GM18517 (cell line): ENCODE results near the gene ADGRD1.

Experiments used
- ATAC-seq: cut with Tn5 transposase; IDR thresholded peaks from one replicate; pipeline ENCODE4 v1.9.1; 2021; ENCODE audit warnings: mild to moderate bottlenecking, moderate library complexity; ENCODE audit not compliant: unreplicated experiment

ADGRD1 gene

GRCh38 chr12:131187602-131188001, 233.9 kb downstream of the ADGRD1 start:
- ATAC-seq = no peak

DNA sequence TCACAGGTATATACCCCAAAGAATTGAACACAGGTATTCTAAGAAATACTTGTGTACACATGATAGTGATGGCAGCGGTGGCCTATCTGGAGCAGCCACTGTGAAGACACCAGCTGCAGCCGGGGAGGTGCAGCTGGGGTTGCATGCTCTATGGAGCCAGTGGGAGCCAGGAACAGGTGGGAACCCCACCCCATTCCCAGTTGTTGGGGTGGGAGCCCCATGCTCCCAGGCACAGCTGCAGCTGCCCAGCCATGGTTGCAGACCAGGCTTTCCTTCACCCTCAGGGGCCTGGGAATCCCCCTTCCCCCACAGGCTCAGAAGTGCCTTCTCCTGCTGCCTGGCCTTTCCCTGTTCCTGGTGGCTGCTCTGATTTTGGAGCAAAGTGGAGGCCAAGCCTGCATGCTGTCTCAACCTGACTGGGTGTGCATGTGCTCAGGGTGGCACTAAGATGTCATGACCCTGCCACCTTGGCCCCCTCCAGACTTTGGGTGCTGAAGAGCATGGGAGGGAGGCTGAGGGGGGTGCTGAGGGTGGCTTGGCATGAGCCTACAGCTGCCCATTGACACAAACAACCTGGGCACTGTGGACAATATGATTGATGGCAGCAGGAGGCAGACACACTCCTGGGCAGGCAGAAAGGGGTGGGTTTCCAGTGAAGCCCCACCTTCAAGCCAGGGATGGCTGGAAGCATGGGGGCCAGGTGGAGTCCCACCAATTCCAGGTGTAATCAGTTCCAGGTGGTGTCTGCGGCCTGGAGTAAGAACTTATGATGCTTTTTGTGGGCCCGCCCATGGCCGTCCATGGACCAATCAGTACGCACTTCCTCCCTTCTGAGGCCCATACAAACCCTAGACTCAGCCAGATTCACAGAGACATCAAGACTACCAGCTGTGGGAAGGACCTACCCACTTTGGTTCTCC, 234.7 kb downstream of the ADGRD1 start:
- no peak for ATAC-seq

GRCh38 chr12:131189781-131190180, 236.1 kb downstream of the ADGRD1 start:
- ATAC-seq = no peak

- no peak for ATAC-seq
Measured at GRCh38 chr12:131190965-131191364, 237.3 kb downstream of the ADGRD1 start.
